GM12878 (cell line): ENCODE data around the gene TENT5A. TPM values are rescaled to one million over a fixed set of nuclear protein-coding genes. Genes with fewer than 3 reads are reported as not detected.
A peak's percentile ranks its signal among the peaks of the same experiment; 100 is the strongest.

Experiments used
- BRCA1 ChIP-seq: IDR thresholded peaks from 2 replicates; pipeline ENCODE4 v1.6.1; 2011; ENCODE audit warnings: low read depth, low read length, improper control_type of control experiment
- CBFB ChIP-seq: IDR thresholded peaks from 2 replicates; pipeline ENCODE4 v1.6.1; 2016; ENCODE audit warnings: antibody characterized with exemption, low read depth
- CHD2 ChIP-seq: IDR thresholded peaks from 2 replicates; pipeline ENCODE4 v1.6.1; 2011; ENCODE audit warnings: low read depth, low read length, improper control_type of control experiment, borderline replicate concordance
- E4F1 ChIP-seq: fragments of 450-650 bp; IDR thresholded peaks from 2 replicates; pipeline ENCODE4 v1.6.1; 2018; ENCODE audit warnings: borderline replicate concordance, mild to moderate bottlenecking; ENCODE audit not compliant: partially characterized antibody
- EGR1 ChIP-seq, 2 experiments: IDR thresholded peaks; 1 replicate in 1 of 2; 2 replicates in 1 of 2; pipeline ENCODE4 v1.6.1; 2011 to 2012; ENCODE audit warnings: low read depth in 2 of 2, low read length in 2 of 2, borderline replicate concordance in 1 of 2, mild to moderate bottlenecking in 1 of 2, moderate library complexity in 1 of 2
- ELK1 ChIP-seq: IDR thresholded peaks from 2 replicates; pipeline ENCODE4 v1.6.1; 2012; ENCODE audit warnings: low read depth, low read length, improper control_type of control experiment
- ETV6 ChIP-seq, 2 experiments: fragments of 450-650 bp in 1 of 2; IDR thresholded peaks in 1 of 2; conservative IDR thresholded peaks in 1 of 2; 2 replicates each; pipeline ENCODE4 v1.6.1; 2014; ENCODE audit warnings: antibody characterized with exemption in 1 of 2, borderline replicate concordance in 1 of 2, low read depth in 1 of 2, mild to moderate bottlenecking in 1 of 2, moderate library complexity in 1 of 2
- FOXK2 ChIP-seq: fragments of 450-650 bp; IDR thresholded peaks from 2 replicates; pipeline ENCODE4 v1.6.1; 2017; ENCODE audit warnings: mild to moderate bottlenecking, moderate library complexity
- GATAD2B ChIP-seq: fragments of 450-650 bp; conservative IDR thresholded peaks from 2 replicates; pipeline ENCODE4 v1.6.1; 2017; ENCODE audit warnings: low read depth, mild to moderate bottlenecking, moderate library complexity
- HCFC1 ChIP-seq: fragments of 150-350 bp; IDR thresholded peaks from 2 replicates; pipeline ENCODE4 v1.6.1; 2014; ENCODE audit warnings: low read length
- HDAC6 ChIP-seq: fragments of 200-600 bp; sonication (generic); IDR thresholded peaks from one replicate; pipeline ENCODE4 v1.8.0; 2017; ENCODE audit warnings: antibody characterized with exemption; ENCODE audit not compliant: unreplicated experiment
- IKZF1 ChIP-seq: fragments of 450-650 bp; conservative IDR thresholded peaks from 2 replicates; pipeline ENCODE4 v1.6.1; 2017; ENCODE audit warnings: antibody characterized with exemption, mild to moderate bottlenecking
- IKZF2 ChIP-seq, 2 experiments: fragments of 450-650 bp; IDR thresholded peaks; 2 replicates each; pipeline ENCODE4 v1.6.1; 2017; ENCODE audit warnings: mild to moderate bottlenecking in 2 of 2, moderate library complexity in 2 of 2
- NFIC ChIP-seq: IDR thresholded peaks from 2 replicates; pipeline ENCODE4 v1.6.1; 2012; ENCODE audit warnings: low read depth, mild to moderate bottlenecking, inconsistent platforms, low read length, moderate library complexity
- NFXL1 ChIP-seq: fragments of 450-650 bp; IDR thresholded peaks from 2 replicates; pipeline ENCODE4 v1.6.1; 2017; ENCODE audit warnings: antibody characterized with exemption, mild to moderate bottlenecking, borderline replicate concordance
- NFYA ChIP-seq: IDR thresholded peaks from 2 replicates; pipeline ENCODE4 v1.6.1; 2011; ENCODE audit warnings: low read depth, mild to moderate bottlenecking, low read length, improper control_type of control experiment, borderline replicate concordance
- NR2C1 ChIP-seq: fragments of 450-650 bp; IDR thresholded peaks from 2 replicates; pipeline ENCODE4 v1.6.1; 2017; ENCODE audit warnings: antibody characterized with exemption, mild to moderate bottlenecking, moderate library complexity
- PKNOX1 ChIP-seq: fragments of 450-650 bp; IDR thresholded peaks from 2 replicates; pipeline ENCODE4 v1.6.1; 2016; ENCODE audit warnings: mild to moderate bottlenecking
- PML ChIP-seq: IDR thresholded peaks from 2 replicates; pipeline ENCODE4 v1.6.1; 2012; ENCODE audit warnings: low read length, inconsistent platforms
- POLR2A ChIP-seq: IDR thresholded peaks from 2 replicates; pipeline ENCODE4 v1.6.1; 2011; ENCODE audit warnings: low read depth, mild to moderate bottlenecking, low read length
- RCOR1 ChIP-seq: conservative IDR thresholded peaks from 2 replicates; pipeline ENCODE4 v1.6.1; 2012; ENCODE audit warnings: low read depth, low read length, improper control_type of control experiment
- SIN3A ChIP-seq: IDR thresholded peaks from 2 replicates; pipeline ENCODE4 v1.6.1; 2012; ENCODE audit warnings: low read depth, low read length, improper control_type of control experiment
- SMAD1 ChIP-seq: fragments of 450-650 bp; IDR thresholded peaks from 2 replicates; pipeline ENCODE4 v1.6.1; 2018; ENCODE audit warnings: mild to moderate bottlenecking, low read depth; ENCODE audit not compliant: partially characterized antibody
- STAT1 ChIP-seq: fragments of 450-650 bp; conservative IDR thresholded peaks from 2 replicates; pipeline ENCODE4 v1.6.1; 2014; ENCODE audit warnings: antibody characterized with exemption, mild to moderate bottlenecking
- TAF1 ChIP-seq: IDR thresholded peaks from 2 replicates; pipeline ENCODE4 v1.6.1; 2011; ENCODE audit warnings: mild to moderate bottlenecking, low read depth, low read length, borderline replicate concordance
- ZBED1 ChIP-seq: IDR thresholded peaks from 2 replicates; pipeline ENCODE4 v1.6.1; 2016; ENCODE audit warnings: borderline replicate concordance
- ZNF24 ChIP-seq: fragments of 450-650 bp; IDR thresholded peaks from 2 replicates; pipeline ENCODE4 v1.6.1; 2017; ENCODE audit warnings: antibody characterized with exemption, mild to moderate bottlenecking
- ZSCAN29 ChIP-seq: fragments of 450-650 bp; IDR thresholded peaks from 2 replicates; pipeline ENCODE4 v1.6.1; 2017; ENCODE audit warnings: mild to moderate bottlenecking, moderate library complexity
- ZZZ3 ChIP-seq: IDR thresholded peaks from 2 replicates; pipeline ENCODE4 v1.6.1; 2011; ENCODE audit warnings: low read depth; ENCODE audit not compliant: control insufficient read depth, insufficient read length
- polyA plus RNA-seq, 11 experiments: library from polyadenylated mRNA; depleted of rRNA in 4 of 11; unstranded in 6 of 11; stranded (reverse) in 5 of 11; fragments of >200 nt; fragmentation: Nextera tagmentation in 4 of 11; fragmentation: Illumina TruSeq in 1 of 11; extraction: Ambion mirVana in 4 of 11; extraction: Trizol in 1 of 11; gene quantifications; 1 replicate in 1 of 11; 2 replicates in 10 of 11; pipeline versions ENCODE4 v1.2.1 to v1.2.3, GENCODE V29; 2011 to 2016; ENCODE audit warnings: inconsistent platforms in 2 of 11, missing spikeins in 2 of 11, low read depth in 1 of 11
- total RNA-seq, 4 experiments: library from RNA; depleted of rRNA in 3 of 4; stranded (reverse); fragments of >200 nt in 3 of 4; fragmentation: Illumina TruSeq in 1 of 4; extraction: Trizol in 1 of 4; gene quantifications; 2 replicates each; pipeline versions ENCODE4 v1.2.1 to v1.2.3, GENCODE V29; 2013 to 2021

Gene TENT5A
- total and polyA plus RNA-seq, 10 of the 15 experiments (the other 5 are each of a cell fraction or from before 2014, with no cell fraction given) = 0.25 to 9.6 (median 0.48) TPM

GRCh38 chr6:81752084-81752920 is at the start of gene TENT5A (continued):
- TF ChIP-seq NFXL1 (no peak), ZBED1 (no peak), CHD2 (no peak), FOXK2 (no peak), GATAD2B (0 out of 2 replicates have a peak, but pooled peaks have one; percentile 24), SMAD1 (no peak), NFYA (no peak), HDAC6 (no peak), EGR1 (IDR thresholded peaks at IDR 0.05; ENCODE audit: borderline replicate concordance in 1 of 2, low read depth in 2 of 2, low read length in 2 of 2) (peak in 1 of 2 experiments; percentile 51; a peak in 2 of 3 replicates), STAT1 (no peak), PKNOX1 (no peak), ZSCAN29 (no peak), NR2C1 (no peak), RCOR1 (0 out of 2 replicates have a peak, but pooled peaks have one; percentile 18), SIN3A (no peak; the same call in 1 of the 2 replicates), ZNF24 (no peak), E4F1 (peak; percentile 15), ZZZ3 (no peak), POLR2A (peak; percentile 58), HCFC1 (no peak), CBFB (no peak), TAF1 (no peak), IKZF2 (IDR thresholded peaks at IDR 0.05) (peak in 1 of 2 experiments; percentile 14; a peak in 2 of 4 replicates), NFIC (no peak), IKZF1 (peak; percentile 60), ELK1 (peak; percentile 58; the same call in 1 of the 2 replicates), PML (no peak), ETV6 (conservative IDR thresholded peaks at IDR 0.05 in 1 of 2, IDR thresholded peaks at IDR 0.05 in 1 of 2; ENCODE audit: borderline replicate concordance in 1 of 2, low read depth in 1 of 2) (no peak), BRCA1 (no peak)
